NCI-H2107 treated with DMSO at 0.1 percent for 48 hours (cell line): ENCODE measurements around the gene ERCC1.

ENCODE experiments used
- DNase-seq: peaks from one replicate; lab custom pipeline; 2025; ENCODE audit not compliant: unreplicated experiment; lab: John Stamatoyannopoulos, UW

Gene ERCC1

DNA sequence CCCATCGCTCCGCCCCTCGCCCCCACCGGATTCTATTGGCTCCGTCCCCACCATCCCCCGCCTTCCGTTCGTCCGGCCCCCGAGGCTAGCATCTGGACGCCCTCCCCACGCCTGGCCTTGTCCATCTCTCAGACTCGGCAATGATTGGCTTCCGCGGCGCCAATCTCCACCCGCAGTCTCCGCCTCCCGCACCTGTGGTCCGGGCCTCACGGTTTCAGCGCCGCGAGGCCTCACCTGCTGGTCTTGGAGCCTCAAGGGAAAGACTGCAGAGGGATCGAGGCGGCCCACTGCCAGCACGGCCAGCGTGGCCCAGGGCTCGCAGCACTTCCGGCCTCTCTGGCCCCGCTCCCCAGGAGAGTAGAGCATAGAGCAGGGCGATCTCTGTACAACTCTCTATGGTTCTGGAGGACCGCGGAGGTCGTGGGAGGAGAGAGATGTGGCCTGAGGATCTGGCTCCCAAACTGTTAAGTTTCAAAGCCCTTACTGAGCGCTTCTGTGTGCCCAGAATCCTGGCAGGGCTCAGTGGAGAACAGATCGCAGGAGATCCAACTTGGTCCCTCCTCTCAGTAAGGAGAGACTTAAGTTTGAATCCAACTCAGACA, at the start of gene ERCC1:
Gene ERCC1, minus strand, starts transcription at position 329 of the 602 bp plus-strand sequence. CDS start 543 bp downstream, outside the sequence.
- peak; percentile 91 for DNase-seq

DNA sequence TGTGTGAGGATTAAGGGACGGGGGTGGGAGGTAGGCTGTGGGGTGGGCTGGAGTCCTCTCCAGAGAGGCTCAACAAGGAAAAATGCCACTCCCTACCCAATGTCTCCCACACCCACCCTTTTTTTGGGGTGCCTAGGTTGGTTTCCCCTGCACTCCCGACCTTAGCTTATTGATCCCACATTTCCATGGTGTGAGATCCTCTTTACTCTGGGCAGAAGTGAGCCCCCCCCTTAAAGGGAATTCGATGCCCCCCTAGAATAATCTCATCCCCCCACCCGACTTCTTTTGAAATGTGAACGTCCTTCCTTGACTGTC, 49.6 kb upstream of the ERCC1 start:
- no peak for DNase-seq

DNA sequence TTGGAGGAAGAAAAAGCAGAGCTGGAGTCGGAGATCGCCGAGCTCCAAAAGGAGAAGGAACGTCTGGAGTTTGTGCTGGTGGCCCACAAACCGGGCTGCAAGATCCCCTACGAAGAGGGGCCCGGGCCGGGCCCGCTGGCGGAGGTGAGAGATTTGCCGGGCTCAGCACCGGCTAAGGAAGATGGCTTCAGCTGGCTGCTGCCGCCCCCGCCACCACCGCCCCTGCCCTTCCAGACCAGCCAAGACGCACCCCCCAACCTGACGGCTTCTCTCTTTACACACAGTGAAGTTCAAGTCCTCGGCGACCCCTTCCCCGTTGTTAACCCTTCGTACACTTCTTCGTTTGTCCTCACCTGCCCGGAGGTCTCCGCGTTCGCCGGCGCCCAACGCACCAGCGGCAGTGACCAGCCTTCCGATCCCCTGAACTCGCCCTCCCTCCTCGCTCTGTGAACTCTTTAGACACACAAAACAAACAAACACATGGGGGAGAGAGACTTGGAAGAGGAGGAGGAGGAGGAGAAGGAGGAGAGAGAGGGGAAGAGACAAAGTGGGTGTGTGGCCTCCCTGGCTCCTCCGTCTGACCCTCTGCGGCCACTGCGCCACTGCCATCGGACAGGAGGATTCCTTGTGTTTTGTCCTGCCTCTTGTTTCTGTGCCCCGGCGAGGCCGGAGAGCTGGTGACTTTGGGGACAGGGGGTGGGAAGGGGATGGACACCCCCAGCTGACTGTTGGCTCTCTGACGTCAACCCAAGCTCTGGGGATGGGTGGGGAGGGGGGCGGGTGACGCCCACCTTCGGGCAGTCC, 49.0 kb upstream of the ERCC1 start:
- no peak for DNase-seq

DNA sequence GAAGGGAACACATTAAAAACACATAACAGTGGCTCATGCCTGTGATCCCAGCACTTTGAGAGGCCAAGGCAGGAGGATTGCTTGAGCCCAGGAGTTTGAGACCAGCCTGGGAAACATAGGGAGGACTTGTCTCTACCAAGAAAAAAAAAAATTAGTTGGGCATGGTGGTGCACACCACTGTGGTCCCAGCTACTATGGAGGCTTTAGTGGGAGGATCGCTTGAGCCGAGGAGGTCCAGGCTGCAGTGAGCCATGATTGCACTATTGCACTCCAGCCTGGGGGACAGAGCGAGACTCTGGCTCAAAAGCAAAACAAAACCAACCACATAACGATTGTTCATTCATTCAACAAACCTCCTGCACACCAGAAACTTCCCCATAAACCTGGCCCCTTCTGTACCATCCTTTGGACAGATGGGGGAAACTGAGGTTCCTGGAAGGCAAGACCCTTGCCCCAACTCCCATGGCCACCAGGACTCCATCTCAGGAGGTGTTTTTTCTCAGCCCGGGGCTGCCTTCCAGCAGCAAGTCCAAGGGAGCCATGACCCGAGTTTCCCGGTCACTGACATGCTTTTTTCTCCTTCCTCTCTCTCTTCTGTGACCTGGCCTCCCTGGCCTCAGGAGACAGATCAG, 48.3 kb upstream of the ERCC1 start:
- DNase-seq: no peak

DNA sequence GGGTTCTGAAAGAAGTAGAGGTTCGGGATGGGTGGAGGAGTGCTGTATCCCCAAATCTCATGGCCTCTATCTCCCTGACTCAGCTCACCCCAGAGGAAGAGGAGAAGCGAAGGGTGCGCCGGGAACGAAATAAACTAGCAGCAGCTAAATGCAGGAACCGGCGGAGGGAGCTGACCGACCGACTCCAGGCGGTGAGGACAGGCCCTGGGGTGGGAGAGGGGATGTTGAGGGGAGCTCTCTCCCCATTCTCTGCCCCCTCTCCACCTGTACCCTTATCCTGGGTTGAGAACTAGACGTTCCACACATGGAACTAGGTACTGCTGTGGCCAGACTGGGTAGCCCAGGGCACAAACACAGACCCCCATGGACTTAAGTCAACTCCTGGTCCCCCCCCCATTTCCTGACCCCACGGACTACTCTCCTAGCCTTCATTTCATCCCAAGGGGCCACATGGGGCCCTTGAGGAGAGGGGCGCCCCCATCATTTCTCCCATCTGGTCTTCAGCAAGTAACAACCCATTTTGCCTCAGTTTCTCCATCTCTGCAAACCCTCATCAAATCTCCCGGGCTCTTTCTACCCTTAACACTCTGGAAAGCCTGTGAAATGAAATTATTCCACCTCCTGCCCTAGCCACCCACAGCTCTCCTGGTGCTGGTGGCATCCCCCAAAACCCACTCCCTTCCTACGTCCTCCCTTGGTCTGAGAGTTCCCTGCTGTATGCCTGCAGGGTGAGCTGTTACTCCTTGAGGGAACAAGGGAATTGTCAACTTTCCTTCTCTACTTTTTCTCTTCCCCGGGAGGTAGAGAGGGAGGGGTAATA, 47.6 kb upstream of the ERCC1 start:
- DNase-seq: no peak

DNA sequence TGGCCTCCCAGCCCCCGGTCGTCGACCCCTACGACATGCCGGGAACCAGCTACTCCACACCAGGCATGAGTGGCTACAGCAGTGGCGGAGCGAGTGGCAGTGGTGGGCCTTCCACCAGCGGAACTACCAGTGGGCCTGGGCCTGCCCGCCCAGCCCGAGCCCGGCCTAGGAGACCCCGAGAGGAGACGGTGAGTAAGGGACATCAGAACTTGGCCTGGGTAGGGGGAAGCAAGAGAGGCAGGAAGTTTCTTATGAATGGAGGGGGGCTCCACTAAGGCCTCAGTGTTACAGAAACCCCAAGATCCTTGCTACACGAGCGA, 47.0 kb upstream of the ERCC1 start:
- DNase-seq: no peak

DNA sequence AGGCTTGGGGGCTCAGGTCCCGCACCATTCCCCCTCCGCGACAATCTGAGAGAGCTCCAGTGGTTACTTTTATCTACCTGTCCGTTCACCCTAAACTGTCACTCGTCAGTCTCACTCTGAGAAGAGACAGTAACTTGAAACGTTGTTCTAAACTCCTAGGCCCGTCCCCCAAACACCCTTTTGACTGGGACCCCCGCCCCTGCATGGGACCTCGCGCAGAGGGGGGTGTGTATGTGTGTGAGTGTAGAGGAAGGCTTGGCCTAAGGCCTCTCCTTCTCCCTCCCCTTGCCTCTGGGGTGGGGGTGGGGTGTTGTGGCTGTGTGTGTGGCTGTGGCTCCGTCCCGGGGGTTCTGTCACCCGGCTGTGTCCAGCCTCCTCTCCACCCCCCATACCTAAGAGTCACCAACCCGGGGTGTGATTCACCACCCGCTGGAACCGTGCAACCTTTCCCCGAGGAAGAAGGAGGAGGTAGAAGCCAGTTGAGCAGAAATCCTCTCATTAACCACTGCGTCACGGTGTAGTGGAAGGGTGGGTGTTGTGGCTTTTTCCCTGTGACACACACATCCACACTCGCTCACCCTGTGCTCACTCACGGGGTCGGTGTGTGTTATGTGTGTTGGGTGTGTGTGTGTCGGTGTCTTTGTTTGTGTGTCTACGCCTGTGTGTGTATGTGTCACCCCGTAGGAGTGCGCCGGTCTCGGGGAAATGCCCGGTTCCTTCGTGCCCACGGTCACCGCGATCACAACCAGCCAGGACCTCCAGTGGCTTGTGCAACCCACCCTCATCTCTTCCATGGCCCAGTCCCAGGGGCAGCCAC, 46.4 kb upstream of the ERCC1 start:
- no peak for DNase-seq

DNA sequence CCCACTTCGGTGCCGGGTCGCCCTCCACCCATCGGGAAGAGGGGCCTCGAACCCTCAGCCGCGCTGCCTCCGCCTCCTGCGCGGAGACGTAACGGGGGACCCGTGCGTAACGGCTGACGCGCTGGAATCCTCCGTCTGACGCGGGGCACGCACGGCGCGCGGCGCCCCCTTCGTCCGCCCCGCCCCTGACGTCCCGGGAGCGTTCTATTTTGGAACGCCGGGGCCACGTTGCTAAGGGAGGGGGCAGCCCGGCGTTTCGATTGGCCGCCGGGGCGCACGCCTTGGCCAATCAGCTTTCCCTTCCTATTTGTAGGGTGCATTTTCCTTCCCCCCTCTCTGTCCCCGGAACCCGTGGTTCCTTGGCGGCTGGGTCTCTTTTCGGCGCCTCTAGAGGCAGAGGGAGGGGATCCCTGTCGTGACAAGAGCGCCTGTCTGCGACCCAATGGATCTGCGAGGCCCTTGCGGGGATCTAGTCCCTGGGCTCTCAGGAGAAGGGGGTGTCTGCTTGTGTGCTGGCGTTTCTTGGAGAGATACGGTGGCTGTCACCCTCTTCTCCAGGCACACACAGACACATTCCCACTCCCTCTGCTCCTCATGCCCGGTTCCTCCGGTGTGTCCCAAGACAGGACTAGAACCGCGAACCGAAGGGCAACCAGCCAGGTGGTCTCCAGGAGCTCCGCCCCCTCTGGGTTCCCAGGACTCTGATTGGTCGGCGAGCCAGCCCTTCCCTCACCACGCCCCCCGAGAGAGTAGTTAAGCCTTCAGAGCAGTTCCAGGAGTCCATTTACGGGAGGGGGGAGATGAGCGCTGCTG, 45.6 kb upstream of the ERCC1 start:
- DNase-seq: peak; percentile 76

DNA sequence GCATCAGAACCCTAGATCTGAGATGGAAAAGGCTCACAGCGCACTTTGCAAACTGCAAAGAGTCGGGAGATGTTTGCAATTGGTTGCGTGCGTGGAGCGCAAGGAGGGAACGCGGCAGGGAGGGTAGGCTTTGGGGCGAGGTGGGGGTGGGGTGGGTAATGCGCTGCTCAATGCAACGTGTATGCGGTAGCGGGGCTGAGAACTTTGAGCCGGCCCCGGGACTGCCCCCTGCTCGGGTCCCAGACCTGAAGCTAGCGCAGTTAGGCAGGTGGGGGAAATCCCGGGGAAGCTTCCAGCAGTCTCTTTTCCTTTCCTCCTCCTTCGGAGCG, 45.0 kb upstream of the ERCC1 start:
- DNase-seq: no peak

DNA sequence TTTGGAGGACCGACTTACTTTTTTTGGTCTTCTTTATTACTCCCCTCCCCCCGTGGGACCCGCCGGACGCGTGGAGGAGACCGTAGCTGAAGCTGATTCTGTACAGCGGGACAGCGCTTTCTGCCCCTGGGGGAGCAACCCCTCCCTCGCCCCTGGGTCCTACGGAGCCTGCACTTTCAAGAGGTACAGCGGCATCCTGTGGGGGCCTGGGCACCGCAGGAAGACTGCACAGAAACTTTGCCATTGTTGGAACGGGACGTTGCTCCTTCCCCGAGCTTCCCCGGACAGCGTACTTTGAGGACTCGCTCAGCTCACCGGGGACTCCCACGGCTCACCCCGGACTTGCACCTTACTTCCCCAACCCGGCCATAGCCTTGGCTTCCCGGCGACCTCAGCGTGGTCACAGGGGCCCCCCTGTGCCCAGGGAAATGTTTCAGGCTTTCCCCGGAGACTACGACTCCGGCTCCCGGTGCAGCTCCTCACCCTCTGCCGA, 44.5 kb upstream of the ERCC1 start:
- no peak for DNase-seq

DNA sequence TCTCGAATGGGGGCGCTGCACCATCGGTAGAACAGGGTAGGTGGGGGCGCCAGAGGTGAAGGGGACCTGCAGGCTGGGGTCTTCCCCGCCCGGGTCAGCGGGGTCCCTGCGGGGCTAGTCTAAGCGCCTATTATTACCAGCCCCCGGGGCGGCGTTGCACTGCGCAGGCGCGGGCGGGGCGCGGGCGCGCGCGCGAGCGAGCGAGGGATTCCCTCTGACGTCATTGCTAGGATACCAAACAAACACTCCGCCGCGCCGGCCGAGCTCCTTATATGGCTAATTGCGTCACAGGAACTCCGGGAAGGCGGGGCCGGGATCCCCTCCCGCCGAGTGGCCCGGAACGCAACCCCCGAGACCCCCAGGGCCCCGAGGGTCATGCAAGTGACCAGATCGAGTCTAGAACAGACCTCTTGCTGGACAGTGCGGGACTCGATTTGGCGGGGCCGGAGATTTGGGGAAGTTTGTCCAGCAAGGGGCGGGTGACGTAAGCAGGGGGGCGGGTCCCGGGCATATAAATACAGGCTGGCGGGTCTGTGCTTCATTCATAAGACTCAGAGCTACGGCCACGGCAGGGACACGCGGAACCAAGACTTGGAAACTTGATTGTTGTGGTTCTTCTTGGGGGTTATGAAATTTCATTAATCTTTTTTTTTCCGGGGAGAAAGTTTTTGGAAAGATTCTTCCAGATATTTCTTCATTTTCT, 43.9 kb upstream of the ERCC1 start, which contains the start of gene FOSB:
Gene FOSB, plus strand, starts transcription at position 541 of the 703 bp plus-strand sequence. CDS start 591 bp downstream, outside the sequence.
- DNase-seq: peak; percentile 57

DNA sequence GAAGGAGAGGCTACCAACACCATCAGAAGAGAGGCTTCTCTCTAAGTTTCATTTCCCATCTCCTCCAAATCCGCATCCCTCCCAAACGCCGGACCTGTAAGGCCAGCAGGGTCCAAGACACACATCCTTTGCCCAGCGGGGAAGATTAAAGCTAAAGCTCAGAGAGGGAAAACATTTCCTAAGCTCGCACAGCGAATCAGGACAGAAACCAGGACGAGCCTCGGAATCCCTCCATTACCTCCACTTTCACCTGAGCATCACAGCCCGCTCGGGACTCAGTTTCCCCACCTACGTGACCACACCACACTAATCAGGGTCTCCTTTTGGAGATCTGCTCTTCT, 43.4 kb upstream of the ERCC1 start:
- no peak for DNase-seq

DNA sequence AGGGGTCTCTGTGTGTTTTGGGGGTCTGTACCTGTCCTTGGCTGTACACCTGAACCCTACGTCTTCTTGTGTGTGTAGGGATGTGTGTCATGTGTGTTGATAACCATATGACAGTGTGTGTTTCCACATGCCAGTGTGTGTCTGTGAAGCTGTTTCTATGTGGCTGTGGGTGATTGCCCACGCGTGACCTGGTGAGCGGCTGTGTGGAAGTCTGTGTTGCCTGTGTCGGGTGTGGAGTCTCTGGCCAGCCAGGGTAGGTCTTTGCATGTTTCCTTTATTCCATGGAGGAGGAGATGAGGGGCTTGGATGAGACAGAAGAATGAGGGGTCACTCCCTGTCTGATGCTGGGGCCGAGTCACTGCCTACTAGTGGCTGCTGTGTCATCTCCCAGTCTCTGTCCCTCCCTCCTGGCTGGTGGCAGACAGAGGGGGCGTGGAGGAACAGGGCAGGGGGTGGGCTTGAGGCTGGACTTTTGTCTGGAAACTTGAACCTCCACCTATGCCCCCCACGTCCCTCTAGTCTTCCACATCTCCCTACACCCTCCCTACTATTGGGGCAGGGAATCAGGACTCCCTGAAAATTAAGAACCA, 41.2 kb upstream of the ERCC1 start:
- no peak for DNase-seq

DNA sequence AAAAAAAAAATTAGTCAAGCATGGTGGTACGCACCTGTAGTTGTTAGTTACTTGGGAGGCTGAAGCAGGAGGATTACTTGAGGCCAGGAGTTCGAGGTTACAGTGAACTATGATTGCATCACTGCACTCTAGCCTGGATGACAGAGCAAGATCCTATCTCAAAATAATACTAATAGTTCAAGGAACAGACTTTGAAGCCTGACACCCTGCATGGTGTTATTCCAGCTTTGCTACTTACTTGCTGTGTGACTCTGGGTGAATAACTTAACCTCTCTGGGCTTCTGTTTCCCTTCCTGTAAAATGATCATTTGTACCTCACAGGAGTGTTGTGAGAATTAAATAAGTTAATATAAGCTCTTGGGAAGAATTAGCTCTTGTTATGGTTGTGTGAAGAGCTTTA, 40.6 kb upstream of the ERCC1 start:
- no peak for DNase-seq

DNA sequence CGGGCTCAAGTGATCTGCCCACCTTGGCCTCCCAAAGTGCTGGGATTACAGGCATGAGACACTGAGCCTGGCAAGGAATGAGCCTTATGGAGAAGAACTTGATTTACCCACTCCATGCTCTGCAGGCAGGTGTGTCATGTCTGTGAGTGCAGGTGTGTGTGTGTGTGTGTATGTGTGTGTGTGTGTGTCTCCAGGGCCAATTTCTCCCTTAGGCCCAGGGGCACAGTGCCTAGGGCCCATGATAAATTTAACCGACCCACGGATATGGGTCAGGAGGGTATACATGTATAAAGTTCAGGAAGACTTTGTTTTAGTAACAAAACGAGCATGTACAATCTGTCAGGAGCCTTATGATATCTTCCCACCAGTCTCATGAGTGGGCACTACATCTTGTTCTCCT, 39.5 kb upstream of the ERCC1 start:
- no peak for DNase-seq

DNA sequence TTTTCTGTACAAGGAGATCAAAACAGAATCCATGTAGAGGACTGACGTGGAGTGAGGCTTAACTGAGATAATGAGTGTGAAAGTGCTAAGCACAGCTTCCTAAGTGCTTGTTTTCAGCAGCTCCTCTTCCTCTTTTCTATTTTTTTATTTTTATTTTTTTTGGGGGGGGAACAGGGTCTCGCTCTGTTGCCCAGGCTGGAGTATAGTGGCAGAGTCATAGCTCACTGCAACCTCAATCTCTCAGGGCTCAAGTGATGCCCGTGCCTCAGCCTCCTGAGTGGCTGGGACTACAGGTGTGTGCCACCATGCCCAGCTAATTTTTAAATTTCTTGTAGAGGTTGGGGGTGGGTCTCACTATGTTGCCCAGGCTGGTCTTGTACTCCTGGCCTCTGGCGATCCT, 38.5 kb upstream of the ERCC1 start:
- no peak for DNase-seq

DNA sequence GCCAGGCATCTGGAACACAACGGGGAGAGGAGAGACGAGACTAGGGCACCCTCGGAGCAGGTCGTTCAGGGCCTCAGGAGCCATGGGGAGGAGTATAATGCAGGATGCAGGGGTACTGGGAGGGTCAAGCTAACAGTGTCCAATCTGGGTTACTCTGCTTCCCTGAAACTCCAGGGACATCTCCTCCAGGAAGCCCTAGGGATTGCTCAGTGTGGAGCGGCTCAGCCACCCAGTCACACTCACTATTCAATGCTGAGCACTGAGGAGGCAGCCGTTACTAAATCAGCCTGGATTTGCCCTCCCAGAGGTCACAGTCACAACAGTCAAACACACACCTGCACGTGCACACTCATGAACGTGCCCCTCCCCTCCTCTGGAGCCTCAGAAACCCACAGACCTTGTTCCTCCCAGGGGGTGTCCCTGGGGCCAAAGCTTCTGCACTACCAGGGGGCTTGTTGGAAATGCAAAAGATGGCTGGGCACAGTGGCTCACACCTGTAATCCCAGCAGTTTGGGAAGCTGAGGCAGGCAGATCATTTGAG, 37.2 kb upstream of the ERCC1 start:
- no peak for DNase-seq

DNA sequence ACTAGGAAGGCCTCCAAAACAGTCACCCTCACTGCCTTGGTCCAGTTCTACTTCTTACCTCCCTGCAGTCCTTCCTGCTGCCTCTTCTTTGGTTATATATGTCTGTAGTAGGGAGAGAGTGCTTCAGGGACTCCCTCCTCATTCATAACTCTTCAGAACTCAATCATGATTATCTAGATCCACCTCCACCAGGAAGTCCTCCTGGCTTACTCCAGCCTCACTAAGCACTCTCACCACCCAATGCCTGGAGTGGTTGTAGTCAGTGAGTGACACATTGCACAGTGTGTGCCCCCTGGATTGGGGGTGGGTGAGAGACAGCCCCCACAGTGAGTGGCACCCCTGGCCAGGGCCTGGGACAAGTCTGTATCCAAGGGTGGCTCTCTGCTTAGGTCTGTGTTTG, 34.1 kb upstream of the ERCC1 start:
- DNase-seq: no peak

DNA sequence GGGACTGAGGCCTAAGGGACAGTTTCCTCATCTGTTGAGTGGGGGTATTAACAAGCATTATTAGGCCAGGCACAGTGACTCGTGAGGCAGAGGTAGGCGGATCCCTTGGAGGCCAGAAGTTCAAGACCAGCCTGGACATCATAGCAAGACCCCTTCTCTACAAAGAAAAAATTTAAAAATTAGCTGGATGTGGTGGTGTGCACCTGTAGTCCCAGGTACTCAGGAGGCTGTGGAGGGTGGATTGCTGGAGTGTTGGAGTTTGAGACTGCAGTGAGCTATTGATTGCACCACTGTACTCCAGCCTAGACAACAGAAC, 32.7 kb upstream of the ERCC1 start:
- no peak for DNase-seq
